SJSA1 (cell line): ENCODE data around the gene ACER1. TPM values are rescaled to one million over a fixed set of nuclear protein-coding genes. Genes with fewer than 3 reads are reported as not detected.
A peak's percentile ranks its signal among the peaks of the same experiment; 100 is the strongest.
"Not testable (repeated sequence)": the region's sequence is repeated elsewhere in the genome, so short reads cannot be mapped to it uniquely, and the experiment has no call there.

Experiments
- DNase-seq, 2 experiments: peaks; one replicate each; pipeline ENCODE4 v3.0.0-alpha.2; 2015 to 2020; ENCODE audit warnings: low spot score in 2 of 2, low read depth in 1 of 2
- H3K27ac ChIP-seq: fragments of 250-450 bp; sonication (Bioruptor Pico); 2 replicates; pipeline ENCODE4 v1.5.1; 2020; ENCODE audit warnings: mild to moderate bottlenecking, moderate library complexity
- H3K27me3 ChIP-seq: fragments of 250-450 bp; sonication (Bioruptor Pico); replicated peaks from 2 replicates; pipeline ENCODE4 v1.5.1; 2020; ENCODE audit warnings: mild to moderate bottlenecking, moderate library complexity
- H3K36me3 ChIP-seq: fragments of 250-450 bp; sonication (Bioruptor Pico); 2 replicates; pipeline ENCODE4 v1.5.1; 2020; ENCODE audit warnings: mild to moderate bottlenecking
- H3K4me1 ChIP-seq: fragments of 250-450 bp; sonication (Bioruptor Pico); replicated peaks from 2 replicates; pipeline ENCODE4 v1.6.1; 2021; ENCODE audit warnings: mild to moderate bottlenecking
- H3K4me3 ChIP-seq: fragments of 250-450 bp; sonication (Bioruptor Pico); 2 replicates; pipeline ENCODE4 v1.5.1; 2020; ENCODE audit warnings: mild to moderate bottlenecking
- H3K9me3 ChIP-seq: fragments of 250-450 bp; sonication (Bioruptor Pico); replicated peaks from 2 replicates; pipeline ENCODE4 v1.5.1; 2020; ENCODE audit warnings: mild to moderate bottlenecking
- total RNA-seq: library from RNA; depleted of rRNA; stranded (reverse); fragments of >200 nt; shearing (Covaris generic); gene quantifications from 2 replicates; pipeline ENCODE4 v1.2.3, GENCODE V29; 2014

Gene ACER1
- total RNA-seq, 1 experiment from 2014 or later = not detected

- Histone ChIP-seq H3K36me3 (no peaks in the 10 kb centered on the region), H3K4me3 (no peak overlapping the region), H3K27ac (no peak overlapping the region), H3K9me3 (peaks cover 13% of the 10 kb centered on the region), H3K4me1 (no peaks in the 10 kb centered on the region), H3K27me3 (no peaks in the 10 kb centered on the region)
- DNase-seq = no peak
Observed at GRCh38 chr19:6297202-6297601, 36.2 kb downstream of the ACER1 start.

- no peaks in the 10 kb centered on the region for H3K36me3 ChIP-seq
- no peak for DNase-seq
- H3K4me1 ChIP-seq = no peaks in the 10 kb centered on the region
- H3K9me3 ChIP-seq = peaks cover 30% of the 10 kb centered on the region
- no peak overlapping the region for H3K27ac ChIP-seq
- H3K27me3 ChIP-seq = no peaks in the 10 kb centered on the region
- no peak overlapping the region for H3K4me3 ChIP-seq
Observed at GRCh38 chr19:6292006-6292405, 41.4 kb downstream of the ACER1 start.

GRCh38 chr19:6288737-6289136 is 44.7 kb downstream of the ACER1 start:
- Histone ChIP-seq H3K4me3 (no peak overlapping the region), H3K9me3 (peaks cover 34% of the 10 kb centered on the region), H3K36me3 (no peaks in the 10 kb centered on the region), H3K4me1 (no peaks in the 10 kb centered on the region), H3K27ac (no peak overlapping the region), H3K27me3 (no peaks in the 10 kb centered on the region)
- DNase-seq = no peak

GRCh38 chr19:6287269-6287885 is 46.0 kb downstream of the ACER1 start:
- H3K27ac ChIP-seq = no peak overlapping the region

GRCh38 chr19:6286676-6287075 is 46.7 kb downstream of the ACER1 start:
- DNase-seq = no peak
- Histone ChIP-seq H3K36me3 (no peaks in the 10 kb centered on the region), H3K4me1 (no peaks in the 10 kb centered on the region), H3K27ac (no peak overlapping the region), H3K27me3 (peaks cover 4% of the 10 kb centered on the region; the same call in 1 of the 2 replicates), H3K9me3 (peaks cover 18% of the 10 kb centered on the region), H3K4me3 (no peak overlapping the region)

More at GRCh38 chr19:6287269-6287885, 46.0 kb downstream of the ACER1 start:
- DNase-seq = no peak
- no peak overlapping the region for H3K4me3 ChIP-seq
- no peaks in the 10 kb centered on the region for H3K4me1 ChIP-seq
- no peaks in the 10 kb centered on the region for H3K36me3 ChIP-seq
- H3K9me3 ChIP-seq = peaks cover 25% of the 10 kb centered on the region
- no peaks in the 10 kb centered on the region for H3K27me3 ChIP-seq

GRCh38 chr19:6282393-6282792 is 51.0 kb downstream of the ACER1 start:
- DNase-seq, H3K4me1 ChIP-seq, H3K4me3 ChIP-seq, H3K27ac ChIP-seq, H3K36me3 ChIP-seq: not testable (repeated sequence)
- peaks cover 15% of the 10 kb centered on the region for H3K9me3 ChIP-seq
- peaks cover 13% of the 10 kb centered on the region for H3K27me3 ChIP-seq

- peaks cover 16% of the 10 kb centered on the region for H3K36me3 ChIP-seq
- H3K9me3 ChIP-seq = peaks cover 4% of the 10 kb centered on the region; the same call in 1 of the 2 replicates
- H3K27me3 ChIP-seq = peaks cover 13% of the 10 kb centered on the region
- H3K27ac ChIP-seq = peak within 1 kb of the TSS; percentile 46
- peak within 1 kb of the TSS; percentile 82 for H3K4me3 ChIP-seq
- DNase-seq = peak; percentile 84 to 97
- H3K4me1 ChIP-seq = peaks cover 14% of the 10 kb centered on the region
Observed at GRCh38 chr19:6279931-6280591, 53.4 kb downstream of the ACER1 start, which contains the start of gene MLLT1. TSS of gene MLLT1 (minus strand) at chr19:6279975. CDS start at chr19:6279784, 191 bp downstream.

GRCh38 chr19:6279620-6279930 is 53.8 kb downstream of the ACER1 start:
- no peak for DNase-seq
- H3K36me3 ChIP-seq = peaks cover 16% of the 10 kb centered on the region
- H3K27ac ChIP-seq = peak overlapping the region; percentile 46; the same call in 1 of the 2 replicates
- peaks cover 19% of the 10 kb centered on the region for H3K4me1 ChIP-seq
- H3K9me3 ChIP-seq = peaks cover 4% of the 10 kb centered on the region; the same call in 1 of the 2 replicates
- H3K4me3 ChIP-seq = peak overlapping the region; percentile 82
- peaks cover 13% of the 10 kb centered on the region for H3K27me3 ChIP-seq

- peak overlapping the region; percentile 46 for H3K27ac ChIP-seq
- peak in 1 of 2 experiments; percentile 18 for DNase-seq
- H3K27me3 ChIP-seq = peaks cover 13% of the 10 kb centered on the region
- peaks cover 25% of the 10 kb centered on the region for H3K4me1 ChIP-seq
- peak overlapping the region; percentile 82 for H3K4me3 ChIP-seq
- H3K36me3 ChIP-seq = peaks cover 16% of the 10 kb centered on the region
- peaks cover 4% of the 10 kb centered on the region; the same call in 1 of the 2 replicates for H3K9me3 ChIP-seq
Observed at GRCh38 chr19:6278740-6279619, 54.4 kb downstream of the ACER1 start.

GRCh38 chr19:6278051-6278450 is 55.4 kb downstream of the ACER1 start:
- H3K36me3 ChIP-seq = peaks cover 16% of the 10 kb centered on the region
- peaks cover 34% of the 10 kb centered on the region for H3K4me1 ChIP-seq
- H3K9me3 ChIP-seq = peaks cover 4% of the 10 kb centered on the region; the same call in 1 of the 2 replicates
- no peak overlapping the region for H3K27ac ChIP-seq
- no peak for DNase-seq
- H3K27me3 ChIP-seq = peaks cover 13% of the 10 kb centered on the region
- no peak overlapping the region for H3K4me3 ChIP-seq

GRCh38 chr19:6276447-6276846 is 57.0 kb downstream of the ACER1 start:
- Histone ChIP-seq H3K36me3 (peaks cover 17% of the 10 kb centered on the region), H3K27me3 (peaks cover 9% of the 10 kb centered on the region), H3K27ac (no peak overlapping the region), H3K4me1 (peaks cover 50% of the 10 kb centered on the region), H3K9me3 (peaks cover 4% of the 10 kb centered on the region; the same call in 1 of the 2 replicates), H3K4me3 (no peak overlapping the region)
- no peak for DNase-seq

GRCh38 chr19:6275170-6275744 is 58.2 kb downstream of the ACER1 start:
- no peak for DNase-seq
- Histone ChIP-seq H3K4me1 (peaks cover 56% of the 10 kb centered on the region), H3K4me3 (no peak overlapping the region), H3K36me3 (peaks cover 29% of the 10 kb centered on the region), H3K27ac (no peak overlapping the region), H3K9me3 (no peaks in the 10 kb centered on the region; the same call in 1 of the 2 replicates), H3K27me3 (no peaks in the 10 kb centered on the region)

- H3K36me3 ChIP-seq = peaks cover 34% of the 10 kb centered on the region
- no peak overlapping the region for H3K4me3 ChIP-seq
- DNase-seq = no peak
- H3K27ac ChIP-seq = peak overlapping the region; percentile 67; the same call in 1 of the 2 replicates
- peaks cover 54% of the 10 kb centered on the region for H3K4me1 ChIP-seq
- no peaks in the 10 kb centered on the region for H3K27me3 ChIP-seq
- H3K9me3 ChIP-seq = no peaks in the 10 kb centered on the region
Observed at GRCh38 chr19:6274756-6275155, 58.7 kb downstream of the ACER1 start.
